D721Med (cell line): ENCODE measurements around the gene IQCF6.

ENCODE experiments used
- DNase-seq: peaks from one replicate; pipeline ENCODE4 v3.0.0; 2011; ENCODE audit warnings: low spot score; ENCODE audit not compliant: insufficient read length
- FAIRE-seq: peaks from 2 replicates; lab custom pipeline; 2011; peaks lifted over from hg19 to GRCh38; lab: Jason Lieb, UNC
- TF ChIP-seq, protein P1 (sequence below): IDR thresholded peaks from 2 replicates; pipeline ENCODE4 v1.5.1; 2012; ENCODE audit warnings: mild to moderate bottlenecking, control low read depth; ENCODE audit not compliant: insufficient read depth; ENCODE audit errors: missing control alignments

Gene IQCF6

DNA sequence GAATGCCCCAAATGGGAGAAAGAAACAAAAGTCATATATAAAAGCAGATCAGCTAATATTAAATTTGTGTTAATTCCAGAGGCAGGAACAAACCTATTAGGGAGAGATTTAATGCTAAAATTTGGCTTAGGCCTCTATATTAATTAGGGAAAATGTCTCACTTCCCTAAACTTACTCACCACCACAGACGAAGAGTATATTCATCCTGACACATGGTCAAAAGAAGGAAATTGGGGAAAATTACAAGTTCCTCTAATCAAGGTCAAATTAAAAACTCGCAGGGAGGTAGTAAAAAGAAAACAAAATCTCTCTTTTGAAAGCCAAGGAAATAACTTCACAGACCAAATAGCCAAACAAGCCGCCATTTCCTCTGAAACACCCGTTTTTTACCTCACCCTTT lies 39.9 kb downstream of the IQCF6 start:
- DNase-seq (no peak), FAIRE-seq (no peak)
- TF ChIP-seq, protein P1, sequence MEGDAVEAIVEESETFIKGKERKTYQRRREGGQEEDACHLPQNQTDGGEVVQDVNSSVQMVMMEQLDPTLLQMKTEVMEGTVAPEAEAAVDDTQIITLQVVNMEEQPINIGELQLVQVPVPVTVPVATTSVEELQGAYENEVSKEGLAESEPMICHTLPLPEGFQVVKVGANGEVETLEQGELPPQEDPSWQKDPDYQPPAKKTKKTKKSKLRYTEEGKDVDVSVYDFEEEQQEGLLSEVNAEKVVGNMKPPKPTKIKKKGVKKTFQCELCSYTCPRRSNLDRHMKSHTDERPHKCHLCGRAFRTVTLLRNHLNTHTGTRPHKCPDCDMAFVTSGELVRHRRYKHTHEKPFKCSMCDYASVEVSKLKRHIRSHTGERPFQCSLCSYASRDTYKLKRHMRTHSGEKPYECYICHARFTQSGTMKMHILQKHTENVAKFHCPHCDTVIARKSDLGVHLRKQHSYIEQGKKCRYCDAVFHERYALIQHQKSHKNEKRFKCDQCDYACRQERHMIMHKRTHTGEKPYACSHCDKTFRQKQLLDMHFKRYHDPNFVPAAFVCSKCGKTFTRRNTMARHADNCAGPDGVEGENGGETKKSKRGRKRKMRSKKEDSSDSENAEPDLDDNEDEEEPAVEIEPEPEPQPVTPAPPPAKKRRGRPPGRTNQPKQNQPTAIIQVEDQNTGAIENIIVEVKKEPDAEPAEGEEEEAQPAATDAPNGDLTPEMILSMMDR: no peak

DNA sequence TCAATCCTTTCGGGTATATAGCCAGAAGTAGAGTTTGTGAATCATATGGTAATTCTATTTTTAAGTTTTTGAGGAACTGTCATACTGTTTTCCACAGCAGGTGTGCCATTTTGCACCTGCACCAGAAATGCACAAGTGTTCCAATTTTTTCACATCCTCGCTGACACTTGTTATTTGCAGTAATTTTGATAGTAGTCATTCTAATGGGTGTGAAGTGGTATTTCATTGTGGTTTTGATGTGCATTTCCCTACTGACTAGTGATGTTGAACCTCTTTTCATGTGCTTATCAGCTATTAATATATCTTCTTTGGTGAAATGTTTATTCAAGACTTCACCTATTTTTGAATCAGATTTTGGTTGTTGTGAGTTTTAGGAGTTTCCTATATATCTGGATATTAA lies 43.1 kb downstream of the IQCF6 start:
- TF ChIP-seq, protein P1: no peak
- no peak for DNase-seq
- no peak for FAIRE-seq

DNA sequence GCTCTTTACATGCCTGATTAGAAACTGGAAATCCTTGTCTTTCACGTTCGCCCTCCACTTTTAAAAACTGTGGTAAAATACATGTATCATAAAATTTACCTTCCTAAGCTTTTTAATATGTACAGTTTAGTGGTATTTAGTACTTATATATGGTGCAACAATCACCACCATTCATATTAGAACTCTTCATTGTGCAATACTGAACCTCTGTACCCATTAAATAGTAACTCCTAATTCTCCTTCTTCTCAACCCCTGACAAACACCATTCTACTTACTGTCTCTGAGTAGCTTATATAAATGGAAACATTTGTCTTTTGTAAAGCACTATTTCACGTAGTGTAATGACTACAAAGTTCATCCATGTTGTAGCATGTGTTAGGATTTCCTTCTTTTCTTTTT lies 44.0 kb downstream of the IQCF6 start:
- DNase-seq (no peak), FAIRE-seq (no peak)
- TF ChIP-seq, protein P1: no peak

DNA sequence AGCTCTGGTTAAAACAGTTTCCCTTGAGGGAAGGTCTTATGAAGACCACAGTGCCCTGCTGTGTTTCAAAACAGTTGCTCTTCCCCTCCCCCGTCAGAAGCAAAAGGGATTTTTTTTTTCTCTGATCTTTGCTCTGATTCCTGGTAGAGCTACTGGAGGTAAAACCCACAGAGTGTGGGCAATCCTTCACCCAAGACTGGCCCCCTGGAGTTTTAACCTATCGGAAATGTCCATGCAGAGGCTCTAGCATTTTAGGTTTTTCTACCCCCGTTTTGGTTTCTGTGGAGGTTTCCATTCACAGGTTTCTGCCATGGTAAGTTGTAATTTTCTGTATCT lies 44.5 kb downstream of the IQCF6 start:
- DNase-seq: no peak
- FAIRE-seq: no peak
- TF ChIP-seq, protein P1: no peak

DNA sequence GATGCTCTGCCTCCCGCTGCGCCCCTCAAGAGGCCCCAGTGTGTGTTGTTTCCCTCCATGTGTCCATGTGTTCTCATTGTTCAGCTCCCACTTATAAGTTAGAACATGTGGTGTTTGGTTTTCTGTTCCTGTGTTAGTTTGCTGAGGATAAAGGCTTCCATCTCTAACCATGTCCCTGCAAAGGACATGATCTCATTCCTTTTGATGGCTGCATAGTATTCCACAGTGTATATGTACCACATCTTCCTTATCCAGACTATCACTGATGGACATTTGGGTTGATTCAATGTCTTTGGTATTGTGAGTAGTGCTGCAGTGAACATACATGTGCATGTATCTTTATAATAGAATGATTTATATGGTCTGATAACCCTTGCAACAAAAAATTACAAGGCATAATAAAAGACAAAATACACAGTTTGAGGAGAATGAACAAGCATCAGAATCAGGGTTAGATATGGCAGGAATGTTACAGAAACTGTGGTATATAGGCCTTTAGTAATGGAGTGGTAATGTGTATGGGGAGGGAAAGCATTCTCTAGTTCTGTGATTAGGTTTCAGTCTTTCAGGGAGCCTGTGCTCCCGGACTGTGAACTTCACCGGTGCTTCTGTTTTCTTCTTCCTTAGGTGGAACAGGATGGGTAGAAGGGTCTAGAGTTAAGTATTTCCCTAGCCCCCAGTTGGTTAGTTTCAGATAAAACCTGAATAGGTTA lies 45.0 kb downstream of the IQCF6 start:
- no peak for FAIRE-seq
- DNase-seq: no peak
- TF ChIP-seq, protein P1: no peak

DNA sequence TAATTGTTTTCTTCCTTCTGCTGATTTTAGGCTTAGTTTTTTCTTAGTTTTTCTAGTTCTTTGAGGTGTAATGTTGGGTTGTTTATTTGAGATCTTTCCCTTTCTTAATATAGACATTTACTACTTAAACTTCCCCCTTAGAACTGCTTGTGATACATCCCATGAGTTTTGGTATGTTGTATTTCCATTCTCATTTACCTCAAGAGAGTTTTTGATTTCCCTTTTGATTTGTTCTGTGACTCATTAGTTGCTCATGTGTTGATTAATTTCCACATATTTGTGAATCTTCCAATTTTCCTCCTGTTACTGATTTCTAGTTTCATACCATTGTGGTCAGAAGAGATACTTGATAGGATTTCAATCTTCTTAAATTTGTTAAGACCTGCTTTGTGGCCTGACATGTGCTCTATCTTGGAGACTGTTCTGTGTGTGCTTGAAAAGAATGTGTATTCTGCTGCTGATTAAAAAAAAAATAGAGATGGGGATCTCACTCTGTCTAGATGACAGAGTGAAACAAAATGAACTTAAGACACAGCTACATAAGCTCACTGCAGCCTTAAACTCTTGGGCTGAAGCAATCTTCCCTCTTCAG lies 49.9 kb downstream of the IQCF6 start:
- peak; percentile 21 for FAIRE-seq
- no peak for DNase-seq
- TF ChIP-seq, protein P1: no peak
